ENCODE data around the gene OPRM1. TPM values are rescaled to one million over a fixed set of nuclear protein-coding genes. Genes with fewer than 3 reads are reported as not detected.

OPRM1 gene
- total RNA-seq, 1 donor from 2014 or later = not detected

- H3K4me3 ChIP-seq (ENCODE audit: low read depth, low read length) = no peak overlapping the region
- no peak for TF ChIP-seq CTCF (IDR thresholded peaks at IDR 0.05; ENCODE audit: insufficient read depth, low read length, severe bottlenecking)
- H3K27me3 ChIP-seq (ENCODE audit: control insufficient read depth, insufficient read depth, low read length) = no peaks in the 10 kb centered on the region
- DNase-seq (ENCODE audit: low read depth) = no peak
- no peaks in the 10 kb centered on the region for H3K36me3 ChIP-seq (ENCODE audit: control insufficient read depth, insufficient read depth, low read length)
- no peak for FAIRE-seq
Observed at GRCh38 chr6:154222716-154223115, 183.7 kb downstream of the OPRM1 start.

GRCh38 chr6:154223296-154223695 lies 184.3 kb downstream of the OPRM1 start:
- Histone ChIP-seq H3K36me3 (ENCODE audit: control insufficient read depth, insufficient read depth, low read length) (no peaks in the 10 kb centered on the region), H3K4me3 (ENCODE audit: low read depth, low read length) (no peak overlapping the region), H3K27me3 (ENCODE audit: control insufficient read depth, insufficient read depth, low read length) (no peaks in the 10 kb centered on the region)
- DNase-seq (ENCODE audit: low read depth) (no peak), FAIRE-seq (no peak)
- no peak for TF ChIP-seq CTCF (IDR thresholded peaks at IDR 0.05; ENCODE audit: insufficient read depth, low read length, severe bottlenecking)

GRCh38 chr6:154226461-154226860 lies 187.4 kb downstream of the OPRM1 start:
- FAIRE-seq (no peak), DNase-seq (ENCODE audit: low read depth) (no peak)
- no peak overlapping the region for H3K4me3 ChIP-seq (ENCODE audit: low read depth, low read length)
- no peaks in the 10 kb centered on the region for H3K27me3 ChIP-seq (ENCODE audit: control insufficient read depth, insufficient read depth, low read length)
- H3K36me3 ChIP-seq (ENCODE audit: control insufficient read depth, insufficient read depth, low read length) = no peaks in the 10 kb centered on the region
- TF ChIP-seq CTCF (IDR thresholded peaks at IDR 0.05; ENCODE audit: insufficient read depth, low read length, severe bottlenecking) = no peak

- TF ChIP-seq CTCF (IDR thresholded peaks at IDR 0.05; ENCODE audit: insufficient read depth, low read length, severe bottlenecking) = no peak
- no peak for FAIRE-seq
Observed at GRCh38 chr6:154227862-154228520, 189.0 kb downstream of the OPRM1 start.

GRCh38 chr6:154228521-154228905 lies 189.5 kb downstream of the OPRM1 start:
- Histone ChIP-seq H3K27me3 (ENCODE audit: control insufficient read depth, insufficient read depth, low read length) (no peaks in the 10 kb centered on the region), H3K4me3 (ENCODE audit: low read depth, low read length) (no peak overlapping the region), H3K36me3 (ENCODE audit: control insufficient read depth, insufficient read depth, low read length) (no peaks in the 10 kb centered on the region)
- no peak for DNase-seq (ENCODE audit: low read depth)
- FAIRE-seq = no peak
- no peak for TF ChIP-seq CTCF (IDR thresholded peaks at IDR 0.05; ENCODE audit: insufficient read depth, low read length, severe bottlenecking)

More at GRCh38 chr6:154227862-154228520, 189.0 kb downstream of the OPRM1 start:
- H3K27me3 ChIP-seq (ENCODE audit: control insufficient read depth, insufficient read depth, low read length) = no peaks in the 10 kb centered on the region
- H3K36me3 ChIP-seq (ENCODE audit: control insufficient read depth, insufficient read depth, low read length) = no peaks in the 10 kb centered on the region
- no peak overlapping the region for H3K4me3 ChIP-seq (ENCODE audit: low read depth, low read length)
- no peak for DNase-seq (ENCODE audit: low read depth)

- no peak for TF ChIP-seq CTCF (IDR thresholded peaks at IDR 0.05; ENCODE audit: insufficient read depth, low read length, severe bottlenecking)
- no peaks in the 10 kb centered on the region for H3K36me3 ChIP-seq (ENCODE audit: control insufficient read depth, insufficient read depth, low read length)
- FAIRE-seq = no peak
- H3K27me3 ChIP-seq (ENCODE audit: control insufficient read depth, insufficient read depth, low read length) = no peaks in the 10 kb centered on the region
- H3K4me3 ChIP-seq (ENCODE audit: low read depth, low read length) = no peak overlapping the region
- DNase-seq (ENCODE audit: low read depth) = no peak
Observed at GRCh38 chr6:154229786-154230185, 190.7 kb downstream of the OPRM1 start.

All from bronchial epithelial cell (primary cell).